ENCODE data around the gene PTPRT.

- TF ChIP-seq CEBPB (IDR thresholded peaks at IDR 0.05; ENCODE audit: borderline replicate concordance in 1 of 2, low read depth in 2 of 2, low read length in 2 of 2), result no peak
- no peak for TF ChIP-seq MTA3 (IDR thresholded peaks at IDR 0.05; ENCODE audit: borderline replicate concordance, low read length)
- TF ChIP-seq MYC (IDR thresholded peaks at IDR 0.05; ENCODE audit: insufficient read depth, insufficient read length, insufficient replicate concordance, low read length, severe bottlenecking), result no peak
- TF ChIP-seq POLR2A (IDR thresholded peaks at IDR 0.05; ENCODE audit: low read depth, low read length), result no peak
- TF ChIP-seq SPI1 (IDR thresholded peaks at IDR 0.05; ENCODE audit: borderline replicate concordance, insufficient read depth, low read depth, low read length), result no peak
- TF ChIP-seq TCF3 (IDR thresholded peaks at IDR 0.05; ENCODE audit: borderline replicate concordance, insufficient read depth, low read depth, low read length), result no peak
- TF ChIP-seq CTCF (IDR thresholded peaks at IDR 0.05 in 2 of 3, conservative IDR thresholded peaks at IDR 0.05 in 1 of 3; ENCODE audit: control insufficient read depth in 2 of 3, extremely low read depth in 1 of 3, insufficient read depth in 1 of 3, low read depth in 3 of 3, low read length in 3 of 3), result no peak
- no peak for TF ChIP-seq EZH2 (IDR thresholded peaks at IDR 0.05; ENCODE audit: borderline replicate concordance, control insufficient read depth, low read depth, low read length)
- TF ChIP-seq JUND (IDR thresholded peaks at IDR 0.05; ENCODE audit: low read depth, low read length), result no peak
Measured at GRCh38 chr20:42958367-42959069, 231.2 kb downstream of the PTPRT start.
